ENCODE data around the gene SPC24. TPM values are rescaled to one million over a fixed set of nuclear protein-coding genes. Genes with fewer than 3 reads are reported as not detected.
"Not testable (repeated sequence)": the region's sequence is repeated elsewhere in the genome, so short reads cannot be mapped to it uniquely, and the experiment has no call there.

SPC24 gene
- total RNA-seq, 4 donors from 2014 or later: 2.6 to 47.4 TPM; not detected in 2

DNA sequence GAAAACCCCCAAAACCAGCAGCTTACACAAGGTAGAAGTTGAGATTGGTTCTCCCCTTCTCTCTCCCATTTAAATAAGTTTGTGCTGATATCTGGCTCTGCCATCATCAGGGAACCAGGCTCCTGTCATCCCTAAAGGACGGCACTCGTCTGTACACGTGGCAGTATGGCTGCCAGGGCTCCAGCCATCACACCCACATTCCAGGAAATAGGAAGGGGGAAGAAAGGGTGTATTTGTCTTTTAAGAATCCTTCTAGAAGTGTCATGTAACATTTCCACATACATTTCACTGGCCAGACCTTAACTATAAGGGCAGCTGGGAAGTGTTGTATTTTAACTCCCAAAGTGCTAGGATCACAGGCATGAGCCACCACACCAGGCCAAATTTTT is 10.1 kb downstream of the SPC24 start:
- Histone ChIP-seq H3K36me3 (no peaks in the 10 kb centered on the region), H3K27ac (no peak overlapping the region), H3K4me3 (no peak overlapping the region), H3K9me3 (no peaks in the 10 kb centered on the region), H3K27me3 (no peaks in the 10 kb centered on the region), H3K4me1 (peaks cover 12 to 28% (median 23%) of the 10 kb centered on the region in 4 donors)
- intact Hi-C loops (cut with DNase I; ENCODE audit: low total_unique reads) (no loop called here), in situ Hi-C loops (cut with MboI; ENCODE audit: low pct_ligation_motif_present in 1 of 4, low pct_unique_long_range_greater_than_20kb in 1 of 4, low sequenced_read_pairs in 3 of 4) (no loop called here)
- no peak for DNase-seq
- TF ChIP-seq POLR2AphosphoS5 (IDR thresholded peaks at IDR 0.05): no peak
- WGBS, 2 donors (ENCODE audit: low coverage in 1 of 2): 98% methylated on average over 3 of the region's 3 CpGs; no CpG with 5 or more reads in 1 of the 2 donors

DNA sequence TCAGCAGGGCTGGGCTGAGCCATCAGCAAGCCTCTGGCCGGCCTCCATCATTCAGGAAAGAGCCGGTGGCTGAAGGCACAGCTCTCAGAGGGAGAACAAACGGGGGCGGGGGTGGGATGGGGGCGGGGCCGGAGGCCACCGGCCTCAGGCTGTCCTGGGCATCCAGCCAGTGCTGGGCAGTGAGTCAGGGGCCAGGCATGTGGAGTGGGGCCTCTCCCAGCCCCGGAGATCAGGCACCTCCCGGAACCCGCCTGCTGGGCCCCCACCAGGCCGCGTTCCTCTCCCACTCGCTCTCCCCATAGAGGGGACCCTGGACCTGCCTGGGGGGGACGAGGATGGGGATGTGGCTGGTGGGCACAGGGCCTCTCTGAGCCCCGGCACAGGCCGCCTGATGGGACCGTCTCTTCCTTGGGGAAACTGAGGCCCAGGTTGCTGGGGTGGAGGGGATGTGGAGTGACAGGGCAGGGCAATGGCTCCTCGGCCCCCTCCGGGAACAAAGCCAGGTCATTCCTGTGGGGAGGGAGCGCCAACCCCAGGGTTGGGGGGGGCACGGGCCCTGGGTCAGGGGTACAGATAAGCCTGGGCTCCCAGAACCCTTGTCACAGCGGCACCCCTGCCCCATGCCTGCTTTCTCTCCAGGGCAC is 12.9 kb downstream of the SPC24 start:
- H3K4me3 ChIP-seq: peak overlapping the region in 1 of 4 donors; percentile 4

DNA sequence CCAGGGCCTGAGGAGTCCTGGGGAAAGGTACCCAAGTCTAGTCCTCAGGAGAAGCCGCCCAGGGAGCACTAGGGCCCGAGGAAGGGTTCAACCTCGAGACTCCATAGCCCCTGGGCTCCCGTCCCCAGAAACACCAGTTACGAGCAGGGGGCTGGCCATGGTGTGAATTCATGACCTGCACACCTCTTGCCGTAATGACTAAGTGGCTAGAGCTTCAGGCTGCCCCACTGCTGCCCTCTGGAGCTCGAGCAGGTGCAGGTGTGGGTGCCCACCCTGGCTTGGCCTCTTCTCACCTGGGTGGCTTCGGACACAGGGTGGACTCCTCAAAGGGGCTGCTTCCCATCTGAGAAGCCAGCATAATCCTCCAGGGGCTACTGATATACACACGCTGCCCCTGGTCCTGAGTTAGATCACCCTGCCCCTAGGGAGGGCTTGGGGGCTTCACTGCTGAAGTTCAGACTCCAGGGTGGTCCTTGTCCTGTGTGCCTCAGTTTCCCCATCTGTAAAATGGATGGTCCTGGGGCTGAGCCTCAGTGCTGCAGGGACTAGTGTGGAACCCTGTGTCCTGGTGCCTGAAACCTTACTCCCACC is 13.6 kb downstream of the SPC24 start:
- Histone ChIP-seq H3K27me3 (no peaks in the 10 kb centered on the region), H3K9me3 (no peaks in the 10 kb centered on the region), H3K4me3 (no peak overlapping the region), H3K36me3 (no peaks in the 10 kb centered on the region), H3K27ac (peak overlapping the region; percentile 85 to 96 (median 90)), H3K4me1 (peaks cover 38 to 61% (median 54%) of the 10 kb centered on the region in 4 donors)
- in situ Hi-C loops (cut with MboI; ENCODE audit: low pct_ligation_motif_present in 1 of 4, low pct_unique_long_range_greater_than_20kb in 1 of 4, low sequenced_read_pairs in 3 of 4): no loop called here
- intact Hi-C loops (cut with DNase I; ENCODE audit: low total_unique reads): no loop called here
- DNase-seq: no peak
- WGBS, 2 donors (ENCODE audit: low coverage in 1 of 2): 77% methylated on average over 9 of the region's 9 CpGs; no CpG with 5 or more reads in 1 of the 2 donors
- TF ChIP-seq CTCF (IDR thresholded peaks at IDR 0.05): no peak
- no peak for TF ChIP-seq POLR2A (IDR thresholded peaks at IDR 0.05)
- TF ChIP-seq EP300 (IDR thresholded peaks at IDR 0.05; ENCODE audit: low read depth): no peak
- TF ChIP-seq POLR2AphosphoS5 (IDR thresholded peaks at IDR 0.05): no peak

More for the DNA sequence above, 12.9 kb downstream of the SPC24 start:
- 23% methylated on average over 21 of the region's 22 CpGs; no CpG with 5 or more reads in 1 of the 2 donors for WGBS, 2 donors (ENCODE audit: low coverage in 1 of 2)
- Histone ChIP-seq H3K4me1 (peaks cover 34 to 56% (median 50%) of the 10 kb centered on the region in 4 donors), H3K36me3 (no peaks in the 10 kb centered on the region), H3K27me3 (no peaks in the 10 kb centered on the region), H3K27ac (peak overlapping the region; percentile 85 to 96 (median 90)), H3K9me3 (no peaks in the 10 kb centered on the region)
- peak; percentile 39 to 53 (median 48) for TF ChIP-seq POLR2AphosphoS5 (IDR thresholded peaks at IDR 0.05)
- TF ChIP-seq CTCF (IDR thresholded peaks at IDR 0.05): no peak
- TF ChIP-seq POLR2A (IDR thresholded peaks at IDR 0.05): no peak
- DNase-seq: peak; percentile 75
- in situ Hi-C loops (cut with MboI; ENCODE audit: low pct_ligation_motif_present in 1 of 4, low pct_unique_long_range_greater_than_20kb in 1 of 4, low sequenced_read_pairs in 3 of 4) (no loop called here), intact Hi-C loops (cut with DNase I; ENCODE audit: low total_unique reads) (no loop called here)

DNA sequence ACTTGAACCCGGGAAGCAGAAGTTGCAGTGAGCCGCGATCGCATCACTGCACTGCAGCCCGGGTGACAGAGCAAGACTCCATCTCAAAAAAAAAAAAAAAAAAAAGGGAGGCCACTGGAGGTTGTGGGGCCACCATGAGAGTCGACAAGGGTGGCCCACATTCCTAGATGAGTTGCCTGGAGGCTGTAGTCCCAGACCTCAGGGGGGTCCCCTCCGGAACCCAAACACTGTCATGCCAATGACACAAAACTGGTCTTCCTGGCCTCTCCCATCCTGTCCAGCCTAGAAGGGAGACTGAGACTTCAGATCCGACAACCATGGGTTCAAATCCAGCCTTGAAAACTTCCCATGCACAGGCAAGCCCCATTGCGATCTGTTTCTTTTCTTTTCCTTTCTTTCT is 14.7 kb downstream of the SPC24 start:
- in situ Hi-C loops (cut with MboI; ENCODE audit: low pct_ligation_motif_present in 1 of 4, low pct_unique_long_range_greater_than_20kb in 1 of 4, low sequenced_read_pairs in 3 of 4): no loop called here
- H3K27ac ChIP-seq: peak overlapping the region; percentile 84 to 96 (median 90)
- DNase-seq: no peak
- no peaks in the 10 kb centered on the region for H3K27me3 ChIP-seq
- WGBS, 2 donors (ENCODE audit: low coverage in 1 of 2): 83 to 100% methylated on average over 2 to 9 of the region's 9 CpGs
- no peak overlapping the region for H3K4me3 ChIP-seq
- H3K36me3 ChIP-seq: no peaks in the 10 kb centered on the region
- peaks cover 38 to 61% (median 54%) of the 10 kb centered on the region in 4 donors for H3K4me1 ChIP-seq
- intact Hi-C loops (cut with DNase I; ENCODE audit: low total_unique reads): no loop called here
- TF ChIP-seq EP300 (IDR thresholded peaks at IDR 0.05; ENCODE audit: low read depth): no peak
- no peak for TF ChIP-seq POLR2A (IDR thresholded peaks at IDR 0.05)
- TF ChIP-seq POLR2AphosphoS5 (IDR thresholded peaks at IDR 0.05): no peak
- TF ChIP-seq CTCF (IDR thresholded peaks at IDR 0.05): no peak
- no peaks in the 10 kb centered on the region for H3K9me3 ChIP-seq

DNA sequence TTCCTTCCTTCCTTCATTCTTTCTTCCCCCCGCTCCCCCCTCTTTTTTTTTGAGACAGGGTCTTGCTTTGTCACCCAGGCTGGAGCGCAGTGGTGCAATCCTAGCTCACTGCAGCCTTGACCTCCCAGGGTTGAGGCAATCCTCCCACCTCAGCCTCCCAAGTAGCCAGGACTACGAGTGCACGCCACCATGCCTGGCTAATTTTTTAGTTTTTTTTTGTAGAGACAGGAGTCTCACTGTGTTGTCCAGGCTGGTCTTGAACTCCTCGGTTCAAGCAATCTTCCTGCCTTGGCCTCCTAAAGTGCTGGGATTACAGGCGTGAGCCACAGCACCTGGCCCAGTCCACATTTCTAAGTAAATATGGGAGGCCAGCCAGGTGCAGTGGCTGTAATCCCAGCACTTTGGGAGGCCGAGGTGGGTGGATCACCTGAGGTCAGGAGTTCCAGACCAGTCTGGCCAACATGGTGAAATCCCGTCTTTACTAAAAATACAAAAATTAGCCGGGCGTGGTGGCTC is 15.5 kb downstream of the SPC24 start:
- H3K36me3 ChIP-seq; H3K4me3 ChIP-seq; DNase-seq; H3K9me3 ChIP-seq; in situ Hi-C loops (cut with MboI; ENCODE audit: low pct_ligation_motif_present in 1 of 4, low pct_unique_long_range_greater_than_20kb in 1 of 4, low sequenced_read_pairs in 3 of 4); intact Hi-C loops (cut with DNase I; ENCODE audit: low total_unique reads); H3K27me3 ChIP-seq: not testable (repeated sequence)
- peaks cover 38 to 61% (median 54%) of the 10 kb centered on the region in 4 donors for H3K4me1 ChIP-seq
- 68% methylated on average over 10 of the region's 10 CpGs; no CpG with 5 or more reads in 1 of the 2 donors for WGBS, 2 donors (ENCODE audit: low coverage in 1 of 2)
- peak overlapping the region; percentile 84 to 96 (median 90) for H3K27ac ChIP-seq

Data from transverse colon (tissue), 4 donors.